PC-3 (cell line): ENCODE data around the gene PRKACA. TPM values are rescaled to one million over a fixed set of nuclear protein-coding genes. Genes with fewer than 3 reads are reported as not detected.

Experiments
- ATAC-seq: fragments of 200-7000 bp; cut with Tn5 transposase; 2 replicates; pipeline ENCODE4 v1.9.1; 2020; ENCODE audit warnings: mild to moderate bottlenecking, moderate library complexity
- BruUV-seq: library from RNA; stranded (reverse); fragments of 400-500 nt; replicated peaks from 2 replicates; lab custom pipeline; 2021; lab: Mats Ljungman, UMichigan
- CTCF ChIA-PET: fragments of 300-600 bp; sonication (Branson Sonifier 250); formaldehyde crosslinking; loops from one replicate; lab custom pipeline; 2022; ENCODE audit warnings: antibody characterized with exemption; lab: Charles Lee
- POLR2A ChIA-PET: fragments of 300-600 bp; sonication (Branson Sonifier 250); formaldehyde crosslinking; loops from one replicate; lab custom pipeline; 2022; ENCODE audit warnings: antibody characterized with exemption; ENCODE audit not compliant: unreplicated experiment; lab: Charles Lee
- DNase-seq: peaks from one replicate; pipeline ENCODE4 v3.0.0-alpha.2; 2015
- H2AFZ ChIP-seq: fragments of 300-600 bp; sonication (generic); 2 replicates; pipeline ENCODE4 v1.6.0; 2016; ENCODE audit warnings: antibody characterized with exemption, low read length
- H3F3A ChIP-seq: fragments of 300-600 bp; sonication (generic); one replicate; pipeline ENCODE4 v1.6.0; 2017; ENCODE audit warnings: antibody characterized with exemption, low read length, control low read depth, mild to moderate bottlenecking; ENCODE audit not compliant: unreplicated experiment
- H3K27ac ChIP-seq: fragments of 300-600 bp; sonication (generic); 2 replicates; pipeline ENCODE4 v1.5.1; 2016; ENCODE audit warnings: mild to moderate bottlenecking, low read length
- H3K27me3 ChIP-seq: fragments of 300-600 bp; sonication (generic); 2 replicates; pipeline ENCODE4 v1.6.1; 2016; ENCODE audit warnings: low read length, mixed read lengths
- H3K36me3 ChIP-seq: fragments of 300-600 bp; sonication (generic); 2 replicates; pipeline ENCODE4 v1.6.1; 2016; ENCODE audit warnings: low read depth, mixed run types, low read length, mixed read lengths
- H3K4me1 ChIP-seq: fragments of 300-600 bp; sonication (generic); 2 replicates; pipeline ENCODE4 v1.5.1; 2016; ENCODE audit warnings: low read length; ENCODE audit not compliant: insufficient read depth
- H3K4me2 ChIP-seq: fragments of 300-600 bp; sonication (generic); 2 replicates; pipeline ENCODE4 v1.6.0; 2016; ENCODE audit warnings: low read length
- H3K4me3 ChIP-seq: fragments of 300-600 bp; sonication (generic); 2 replicates; pipeline ENCODE4 v1.5.1; 2016; ENCODE audit warnings: mild to moderate bottlenecking, low read length, mixed read lengths
- H3K79me2 ChIP-seq: fragments of 300-600 bp; sonication (generic); 2 replicates; pipeline ENCODE4 v1.6.1; 2017; ENCODE audit warnings: low read length, mixed read lengths
- H3K9ac ChIP-seq: fragments of 300-600 bp; sonication (generic); 2 replicates; pipeline ENCODE4 v1.6.0; 2016; ENCODE audit warnings: mild to moderate bottlenecking, low read length
- H3K9me2 ChIP-seq: fragments of 300-600 bp; sonication (generic); replicated peaks from 2 replicates; pipeline ENCODE4 v1.6.1; 2016; ENCODE audit warnings: mixed run types, low read length, mixed read lengths
- H3K9me3 ChIP-seq: fragments of 300-600 bp; sonication (generic); 2 replicates; pipeline ENCODE4 v1.6.1; 2016; ENCODE audit warnings: low read length, mixed read lengths
- H4K20me1 ChIP-seq: fragments of 300-600 bp; sonication (generic); 2 replicates; pipeline ENCODE4 v1.6.1; 2016; ENCODE audit warnings: low read length, mixed read lengths
- CTCF ChIP-seq: fragments of 300-600 bp; sonication (generic); conservative IDR thresholded peaks from 2 replicates; pipeline ENCODE4 v1.5.1; 2017; ENCODE audit warnings: antibody characterized with exemption, low read depth, mild to moderate bottlenecking, low read length
- EZH2 ChIP-seq: fragments of 300-600 bp; sonication (generic); IDR thresholded peaks from one replicate; pipeline ENCODE4 v1.6.1; 2017; ENCODE audit warnings: antibody characterized with exemption, mild to moderate bottlenecking, low read length; ENCODE audit not compliant: unreplicated experiment
- EZH2phosphoT487 ChIP-seq: fragments of 300-600 bp; sonication (generic); IDR thresholded peaks from 2 replicates; pipeline ENCODE4 v1.6.1; 2018; ENCODE audit warnings: mild to moderate bottlenecking, antibody characterized with exemption, low read length, borderline replicate concordance
- intact Hi-C: fragments of 100-400 bp; cut with micrococcal nuclease; formaldehyde crosslinking; loops from 2 replicates; pipeline ENCODE4 v1.9.0; 2023
- total RNA-seq: library from RNA; depleted of rRNA; stranded (reverse); fragments of >200 nt; gene quantifications from 2 replicates; pipeline ENCODE4 v1.2.3, GENCODE V29; 2014

Gene PRKACA
- total RNA-seq, 1 experiment from 2014 or later = 50.2 TPM

- Histone ChIP-seq H3K27me3 (no peaks in the 10 kb centered on the region), H3F3A (no peaks in the 10 kb centered on the region), H3K27ac (peak overlapping the region; percentile 31), H3K4me2 (peak overlapping the region; percentile 92), H3K9me3 (no peaks in the 10 kb centered on the region), H3K36me3 (no peaks in the 10 kb centered on the region), H3K9ac (peak overlapping the region; percentile 76), H3K79me2 (peaks cover 15% of the 10 kb centered on the region), H3K4me1 (peaks cover 15% of the 10 kb centered on the region), H2AFZ (peak overlapping the region; percentile 74), H3K9me2 (no peaks in the 10 kb centered on the region), H4K20me1 (no peaks in the 10 kb centered on the region), H3K4me3 (peak overlapping the region; percentile 87)
- CTCF ChIA-PET = interaction anchor here (0.5 to 0.7 kb wide), 2 partner anchors 9 to 178 kb away, joined by 3 to 5 read pairs; partner anchors contain the start of gene MISP3
- BruUV-seq = TSS peak; percentile 69
- ATAC-seq (peak; percentile 17; the same call in 1 of the 2 replicates), DNase-seq (peak; percentile 17)
- intact Hi-C loops = loop anchor here (2.0 kb wide), 2 partner anchors 55 to 75 kb away; partner anchors contain the start of genes ASF1B and RFX1
- TF ChIP-seq EZH2 (no peak), EZH2phosphoT487 (no peak)
- POLR2A ChIA-PET = interaction anchor here (0.5 to 0.6 kb wide), 2 partner anchors 50 to 153 kb away, joined by 3 to 4 read pairs; no protein-coding TSS in a partner anchor
Observed at GRCh38 chr19:14081797-14082674, 35.5 kb downstream of the PRKACA start.

GRCh38 chr19:14080887-14081796 lies 36.4 kb downstream of the PRKACA start:
- TF ChIP-seq EZH2 (no peak), CTCF (no peak), EZH2phosphoT487 (no peak)
- DNase-seq (peak; percentile 100), ATAC-seq (peak; percentile 93)
- intact Hi-C loops = loop anchor here (2.0 kb wide), 2 partner anchors 56 to 74 kb away; partner anchors contain the start of genes ASF1B and RFX1
- H3K27me3 ChIP-seq = no peaks in the 10 kb centered on the region
- peaks cover 15% of the 10 kb centered on the region for H3K79me2 ChIP-seq
- TSS peak; percentile 95 for BruUV-seq
- peak overlapping the region; percentile 84 for H3K9ac ChIP-seq
- H3K4me1 ChIP-seq = peaks cover 15% of the 10 kb centered on the region
- H3K4me3 ChIP-seq = peak overlapping the region; percentile 87
- no peaks in the 10 kb centered on the region for H3K9me2 ChIP-seq
- H3K36me3 ChIP-seq = no peaks in the 10 kb centered on the region
- peak overlapping the region; percentile 40 for H3K27ac ChIP-seq
- ChIA-PET POLR2A (interaction anchor here (0.6 kb wide), 1 partner anchor 75 kb away, joined by 3 read pairs; no protein-coding TSS in a partner anchor), CTCF (interaction anchor here (0.6 kb wide), 1 partner anchor 42 kb away, joined by 4 read pairs; no protein-coding TSS in a partner anchor)
- H3K9me3 ChIP-seq = no peaks in the 10 kb centered on the region
- peak overlapping the region; percentile 94 for H2AFZ ChIP-seq
- no peaks in the 10 kb centered on the region for H4K20me1 ChIP-seq
- H3F3A ChIP-seq = no peaks in the 10 kb centered on the region
- H3K4me2 ChIP-seq = peak overlapping the region; percentile 92
